RKO (cell line): Measurements from ENCODE around the gene AGXT.
"Not testable (repeated sequence)": the region's sequence is repeated elsewhere in the genome, so short reads cannot be mapped to it uniquely, and the experiment has no call there.

Experiments used
- DNase-seq: peaks from one replicate; pipeline ENCODE4 v3.0.0-alpha.2; 2016; ENCODE audit warnings: low spot score

The AGXT gene

GRCh38 chr2:240840435-240841060, 28.1 kb upstream of the AGXT start:
- peak; percentile 60 for DNase-seq

GRCh38 chr2:240846309-240846708, 22.3 kb upstream of the AGXT start:
- not testable (repeated sequence) for DNase-seq

DNA sequence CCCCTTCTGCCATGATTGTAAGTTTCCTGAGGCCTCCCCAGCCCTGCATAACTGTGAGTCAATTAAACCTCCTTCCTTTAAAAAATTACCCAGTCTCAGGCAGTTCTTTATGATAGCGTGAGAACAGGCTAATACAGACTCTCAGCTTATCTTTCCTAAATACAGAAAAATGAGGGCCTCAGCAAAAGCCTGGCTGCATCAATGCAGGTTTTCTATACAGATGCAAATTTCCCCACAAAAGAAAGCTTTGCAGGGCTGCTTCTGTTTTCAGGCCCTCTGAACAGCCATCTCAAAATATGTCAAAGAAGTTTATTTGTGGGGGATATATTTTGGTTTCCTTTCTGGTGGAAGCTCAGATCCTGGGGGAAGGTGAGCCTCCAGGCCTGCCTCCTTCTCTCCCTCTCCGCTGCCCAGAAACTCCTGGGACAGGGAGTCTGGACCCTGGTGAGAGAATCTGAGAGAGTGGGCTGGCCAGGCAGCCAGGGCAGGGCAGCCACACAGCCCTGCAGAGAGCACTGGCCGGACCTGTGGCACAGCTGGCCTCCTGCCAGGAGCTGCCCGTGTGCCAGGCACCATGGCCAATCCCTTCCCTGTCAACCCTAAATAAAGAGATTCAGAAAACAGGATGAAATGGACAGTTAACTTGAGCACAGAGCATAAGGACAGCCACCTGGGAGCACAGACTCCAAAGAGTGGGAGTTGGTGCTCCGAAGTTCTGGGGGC, 21.6 kb upstream of the AGXT start:
- DNase-seq: no peak

GRCh38 chr2:240847817-240848216, 20.8 kb upstream of the AGXT start:
- no peak for DNase-seq

DNA sequence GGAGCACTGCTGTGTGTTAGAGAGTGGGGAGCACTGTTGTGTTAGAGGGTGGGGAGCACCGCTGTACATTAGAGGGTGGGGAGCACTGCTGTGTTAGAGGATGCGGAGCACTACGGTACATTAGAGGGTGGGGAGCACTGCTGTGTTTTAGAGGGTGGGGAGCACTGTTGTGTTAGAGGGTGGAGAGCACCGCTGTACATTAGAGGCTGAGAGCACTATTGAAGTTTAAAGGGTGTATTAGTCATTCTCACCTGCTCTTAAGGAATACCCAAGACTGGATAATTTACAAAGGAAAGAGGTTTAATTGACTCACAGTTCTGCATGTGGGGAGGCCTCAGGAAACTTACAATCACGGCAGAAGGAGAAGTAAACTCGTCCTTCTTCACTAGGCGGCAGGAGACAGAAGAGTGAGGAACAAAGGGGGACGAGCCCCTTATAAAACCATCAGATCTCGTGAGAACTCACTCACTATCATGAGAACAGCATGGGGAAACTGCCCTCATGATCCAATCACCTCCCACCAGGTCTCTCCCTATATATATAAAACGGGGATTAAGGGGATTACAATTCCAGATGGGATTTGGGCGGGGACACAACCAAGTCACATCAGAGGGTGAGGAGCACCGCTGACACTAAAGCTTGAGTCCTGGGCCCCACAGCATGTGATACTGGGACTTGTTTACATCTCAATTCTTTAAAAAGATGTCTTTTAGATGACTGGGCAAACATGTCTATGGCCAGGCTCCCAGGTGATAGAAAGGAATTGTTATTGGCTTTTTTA, 19.5 kb upstream of the AGXT start:
- no peak for DNase-seq

DNA sequence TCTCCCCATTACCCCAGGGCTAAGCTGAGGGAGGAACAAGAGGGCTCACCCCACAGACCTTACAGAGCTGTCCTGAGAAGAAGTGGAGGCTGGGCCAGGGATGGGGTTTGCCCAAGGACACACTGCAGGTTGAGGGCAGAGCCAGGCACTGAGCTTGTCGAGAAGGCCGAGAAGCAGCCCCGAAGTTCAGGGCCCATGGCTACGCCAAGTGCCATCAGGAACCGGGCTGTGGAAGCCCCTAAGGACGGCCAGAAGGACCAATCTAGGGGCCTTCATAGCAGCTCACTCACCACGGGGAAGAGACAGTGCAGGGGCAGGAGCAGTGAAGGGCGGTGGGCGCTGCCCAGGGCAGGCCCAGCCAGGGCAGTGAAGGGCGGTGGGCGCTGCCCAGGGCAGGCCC, 18.6 kb upstream of the AGXT start:
- no peak for DNase-seq

DNA sequence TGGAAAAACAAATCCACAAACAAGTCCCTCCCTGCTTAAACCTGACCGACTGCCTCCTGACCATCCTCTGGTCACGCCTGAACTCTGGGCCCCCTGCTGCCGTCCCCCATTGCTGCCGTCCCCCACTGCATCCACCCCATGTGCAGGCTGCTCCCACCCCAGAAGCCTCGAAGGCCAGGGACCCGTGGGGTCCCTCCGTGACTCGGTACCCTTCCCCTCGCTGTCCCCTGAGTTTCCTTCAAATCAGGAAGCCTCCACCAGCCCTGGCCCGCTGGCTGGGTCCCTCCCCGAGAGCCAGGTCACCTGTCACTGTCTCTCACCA, 17.9 kb upstream of the AGXT start:
- DNase-seq: no peak

DNA sequence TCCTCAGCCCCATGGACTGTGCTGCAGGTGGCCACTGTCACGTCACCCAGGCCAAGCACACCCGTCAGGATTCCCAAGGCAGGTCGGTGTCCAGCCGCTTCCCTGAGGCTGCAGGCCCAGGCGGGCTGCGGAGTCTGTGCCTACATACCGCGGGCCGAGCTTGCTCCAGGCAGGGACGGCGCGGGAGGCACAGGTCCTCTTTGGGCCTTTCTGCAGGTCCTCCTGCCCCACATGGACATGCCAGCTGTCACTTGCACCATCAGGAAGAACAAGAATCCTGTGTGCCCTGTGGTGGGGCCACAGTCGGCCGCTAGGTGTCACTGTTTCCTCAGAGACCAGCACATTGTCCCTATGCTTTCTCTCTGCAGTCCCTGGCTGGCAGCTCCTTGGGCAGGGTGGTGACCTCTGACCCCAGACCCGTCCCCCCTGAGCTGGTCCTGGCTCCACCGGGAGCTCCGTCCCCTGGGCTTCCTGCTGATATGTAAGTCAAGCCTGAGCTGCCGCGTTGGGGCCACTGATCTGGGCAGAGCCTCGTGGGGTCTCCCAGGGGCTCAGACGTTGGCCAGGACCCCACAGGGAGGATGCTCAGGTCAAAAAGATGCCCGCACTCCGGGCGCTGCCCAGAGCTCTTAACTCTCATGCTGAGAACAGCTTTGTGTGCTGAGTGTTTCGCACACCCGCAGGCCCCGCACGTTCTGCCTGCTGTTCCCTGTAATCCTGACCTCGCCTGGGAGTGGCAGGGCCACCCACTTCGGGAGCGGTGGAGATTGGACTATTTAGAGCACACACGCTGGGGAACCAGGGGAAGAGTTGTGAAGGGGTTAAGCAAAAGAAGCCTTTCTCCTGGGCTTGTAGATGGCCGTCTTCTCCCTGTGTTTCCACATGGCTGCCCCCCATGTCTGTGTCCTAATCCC, 17.3 kb upstream of the AGXT start:
- peak; percentile 70 for DNase-seq

- no peak for DNase-seq
Observed at GRCh38 chr2:240852671-240853314, 15.8 kb upstream of the AGXT start.

- DNase-seq: no peak
Observed at GRCh38 chr2:240855670-240856069, 13.0 kb upstream of the AGXT start.

- DNase-seq: no peak
Observed at GRCh38 chr2:240856151-240856980, 12.3 kb upstream of the AGXT start.

DNA sequence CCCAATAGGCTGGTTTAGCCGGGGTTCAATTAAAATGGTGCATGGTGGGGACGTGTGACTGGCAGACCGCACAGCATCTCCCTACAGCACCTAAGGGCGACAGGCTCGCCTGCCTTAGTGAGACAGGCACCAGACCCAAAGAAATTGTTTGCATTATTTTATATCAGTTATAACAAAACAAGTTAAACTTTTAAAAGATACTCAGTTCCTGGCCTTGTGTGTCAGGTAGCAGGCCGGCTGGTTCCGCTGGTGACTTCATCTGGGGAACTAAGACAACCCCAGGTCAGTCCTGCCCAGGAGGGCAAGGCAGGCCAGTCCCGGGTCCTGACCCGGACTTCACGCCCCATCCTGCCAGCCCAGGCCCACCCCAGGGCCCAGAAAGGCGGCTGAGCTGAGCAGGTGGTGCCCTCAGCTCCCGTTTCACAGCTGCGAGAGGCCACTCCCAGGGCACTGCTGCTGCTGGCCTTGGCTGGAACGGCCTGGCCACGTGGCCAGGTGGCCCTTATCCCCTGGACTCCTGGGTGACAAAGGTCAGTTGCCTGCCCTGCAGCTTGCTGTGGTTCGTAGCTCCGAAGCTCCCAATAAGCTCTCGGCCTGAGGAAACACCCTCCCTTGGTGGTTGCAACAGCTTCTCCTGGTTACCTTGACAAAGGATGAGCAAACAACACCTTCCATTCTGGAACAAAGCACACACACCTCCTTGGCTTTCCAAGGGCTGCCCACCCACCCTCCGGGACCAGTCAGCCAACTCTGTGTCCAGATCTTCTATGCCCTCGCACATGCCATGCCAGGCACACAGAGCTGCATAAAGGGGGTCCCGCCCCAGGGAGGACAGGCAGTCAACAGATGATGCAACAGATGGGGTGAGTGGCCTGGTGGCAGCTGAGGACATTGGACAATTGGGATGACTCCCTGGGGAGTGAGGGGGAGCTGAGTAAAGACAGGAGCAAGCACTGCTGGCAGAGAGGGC, 11.3 kb upstream of the AGXT start:
- no peak for DNase-seq

- DNase-seq: no peak
Observed at GRCh38 chr2:240858321-240858720, 10.3 kb upstream of the AGXT start.

GRCh38 chr2:240858871-240859270, 9.8 kb upstream of the AGXT start:
- no peak for DNase-seq

DNA sequence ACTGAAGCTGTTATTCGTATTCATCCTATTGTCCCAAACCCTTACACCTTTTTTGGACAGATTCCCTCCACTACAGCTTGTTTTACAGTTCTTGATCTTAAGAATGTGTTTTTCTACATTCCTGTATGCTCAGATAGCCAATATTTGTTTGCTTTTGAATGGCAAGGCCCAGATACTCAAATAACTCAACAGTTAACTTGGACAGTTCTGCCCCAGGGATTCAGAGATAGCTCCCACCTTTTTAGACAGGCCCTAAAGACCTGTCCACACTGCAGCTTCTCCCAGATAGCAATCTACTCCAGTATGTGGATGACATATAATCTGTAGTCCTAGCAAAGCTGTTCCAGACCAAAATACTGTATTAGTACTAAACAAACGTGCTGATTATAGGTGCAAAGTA, 7.1 kb upstream of the AGXT start:
- no peak for DNase-seq

DNA sequence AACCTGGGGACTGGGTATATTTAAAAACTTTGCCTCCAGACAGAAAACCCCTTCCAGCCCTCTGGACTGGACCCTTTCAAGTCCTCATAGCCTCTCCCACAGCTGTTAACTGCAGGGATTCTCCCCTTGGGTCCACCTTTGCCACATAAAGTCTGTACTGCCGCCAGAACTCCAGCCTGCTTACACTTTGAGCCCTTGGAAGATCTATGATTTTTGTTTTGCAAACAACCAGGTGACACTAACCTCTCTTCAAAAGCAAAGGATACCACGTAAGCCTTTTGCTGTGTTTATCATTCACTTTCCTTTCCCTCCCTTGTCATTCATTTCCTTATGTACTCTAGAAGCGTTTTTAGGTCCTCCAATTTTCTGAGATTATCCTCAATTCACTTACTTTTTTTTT, 4.1 kb upstream of the AGXT start:
- no peak for DNase-seq

GRCh38 chr2:240865391-240865790, 3.2 kb upstream of the AGXT start:
- DNase-seq: no peak

DNA sequence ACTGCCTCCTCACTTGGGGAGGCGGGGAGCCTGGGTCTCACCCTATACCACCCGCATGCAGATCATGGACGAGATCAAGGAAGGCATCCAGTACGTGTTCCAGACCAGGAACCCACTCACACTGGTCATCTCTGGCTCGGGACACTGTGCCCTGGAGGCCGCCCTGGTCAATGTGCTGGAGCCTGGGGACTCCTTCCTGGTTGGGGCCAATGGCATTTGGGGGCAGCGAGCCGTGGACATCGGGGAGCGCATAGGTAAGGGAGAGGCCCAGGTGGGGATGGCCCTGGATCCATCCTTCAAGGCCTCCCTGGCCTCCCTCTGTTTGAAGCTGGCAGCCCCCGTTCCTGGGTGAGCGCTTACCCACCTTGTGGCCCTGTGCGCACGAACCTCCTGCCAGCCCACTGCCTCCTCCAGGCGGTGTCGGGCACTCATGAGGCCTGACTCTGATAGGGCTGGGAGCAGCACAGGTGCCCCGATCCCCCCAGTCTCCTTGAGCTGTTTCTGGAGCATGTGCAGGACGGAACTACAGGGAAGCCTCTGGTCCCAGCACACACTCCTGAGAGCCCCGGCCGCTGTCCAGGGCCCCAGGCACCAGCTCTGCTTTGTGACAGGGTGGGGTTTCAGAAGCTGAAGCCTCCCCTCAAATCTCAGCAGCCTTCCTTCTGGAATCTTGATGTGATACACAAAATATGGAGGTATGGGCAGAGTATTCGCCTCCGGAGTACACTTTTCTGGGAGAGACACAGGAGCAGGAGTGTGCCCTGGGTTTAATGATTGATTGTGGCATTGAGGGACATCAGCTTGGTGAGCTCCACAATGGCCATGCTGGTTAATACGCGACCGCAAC, 708 bp downstream of the AGXT start:
- no peak for DNase-seq
